HCT116 (cell line): Measurements from ENCODE around the gene TRAPPC4. TPM values are rescaled to one million over a fixed set of nuclear protein-coding genes. Genes with fewer than 3 reads are reported as not detected.

Source experiments
- ATAC-seq: fragments of 200-7000 bp; cut with Tn5 transposase; 2 replicates; pipeline ENCODE4 v1.9.1; 2020; ENCODE audit warnings: mild to moderate bottlenecking, moderate library complexity
- BruUV-seq: library from RNA; stranded (reverse); fragments of 400-500 nt; replicated peaks from 2 replicates; lab custom pipeline; 2021; lab: Mats Ljungman, UMichigan
- CTCF ChIA-PET: fragments of 300-600 bp; sonication (Branson Sonifier 250); formaldehyde crosslinking; loops from one replicate; lab custom pipeline; 2021; ENCODE audit warnings: antibody characterized with exemption; lab: Charles Lee
- POLR2A ChIA-PET: fragments of 300-600, 350-600 bp; sonication (Branson Sonifier 250); formaldehyde crosslinking; loops from one replicate; lab custom pipeline; 2021; ENCODE audit warnings: antibody characterized with exemption; lab: Charles Lee
- RAD21 ChIA-PET, 2 experiments: fragments of 300-600 bp; sonication (Branson Sonifier 250); formaldehyde crosslinking; loops; one replicate each; lab custom pipeline; 2023; ENCODE audit warnings: low total read pairs in 2 of 2; ENCODE audit not compliant: uncharacterized antibody in 2 of 2, unreplicated experiment in 2 of 2, low non-redundant PET in 1 of 2; lab: Charles Lee
- DNase-seq: peaks from one replicate; pipeline ENCODE4 v3.0.0-alpha.2; 2010; ENCODE audit warnings: low read depth, low spot score
- H2AFZ ChIP-seq: fragments of 200-600 bp; shearing (Covaris generic), sonication (generic); 2 replicates; pipeline ENCODE4 v1.6.1; 2017; ENCODE audit warnings: low read depth, mixed run types, mixed read lengths, antibody characterized with exemption, low read length; ENCODE audit not compliant: poor library complexity, severe bottlenecking
- H3K27ac ChIP-seq: 2 replicates; pipeline ENCODE4 v1.5.1; 2012; ENCODE audit warnings: low read depth, low read length
- H3K27me3 ChIP-seq: fragments of 200-600 bp; sonication (generic); 2 replicates; pipeline ENCODE4 v1.6.1; 2016; ENCODE audit warnings: mixed run types, low read length, mixed read lengths; ENCODE audit not compliant: insufficient read depth
- H3K36me3 ChIP-seq, 2 experiments: fragments of 200-500 bp in 1 of 2; fragments of 200-600 bp in 1 of 2; sonication (Bioruptor generic) in 1 of 2; sonication (generic) in 1 of 2; 2 replicates each; pipeline versions ENCODE4 v1.5.1 to v1.6.1; 2014 to 2016; ENCODE audit warnings: low read length in 2 of 2, inconsistent platforms in 1 of 2, mixed read lengths in 1 of 2, mixed run types in 1 of 2; ENCODE audit not compliant: insufficient read depth in 2 of 2, control insufficient read depth in 1 of 2
- H3K4me1 ChIP-seq, 2 experiments: fragments of 200-600 bp in 1 of 2; sonication (generic) in 1 of 2; 2 replicates each; pipeline versions ENCODE4 v1.5.1 to v1.6.1; 2012 to 2017; ENCODE audit warnings: low read length in 2 of 2, inconsistent platforms in 1 of 2, mild to moderate bottlenecking in 1 of 2, mixed read lengths in 1 of 2, mixed run types in 1 of 2, moderate library complexity in 1 of 2; ENCODE audit not compliant: insufficient read depth in 2 of 2, control insufficient read depth in 1 of 2
- H3K4me2 ChIP-seq: fragments of 200-600 bp; sonication (generic); 2 replicates; pipeline ENCODE4 v1.6.1; 2017; ENCODE audit warnings: mixed run types, low read length, mixed read lengths
- H3K4me3 ChIP-seq, 2 experiments: fragments of 200-600 bp in 1 of 2; sonication (generic) in 1 of 2; replicated peaks in 1 of 2; 2 replicates each; pipeline ENCODE4 v1.5.1; 2011 to 2016; ENCODE audit warnings: low read length in 2 of 2, control low read depth in 1 of 2, low read depth in 1 of 2, mild to moderate bottlenecking in 1 of 2, mixed read lengths in 1 of 2, mixed run types in 1 of 2
- H3K79me2 ChIP-seq: fragments of 200-600 bp; sonication (generic); 2 replicates; pipeline ENCODE4 v1.6.1; 2017; ENCODE audit warnings: mild to moderate bottlenecking, mixed run types, low read length, moderate library complexity, mixed read lengths; ENCODE audit not compliant: insufficient read depth
- H3K9ac ChIP-seq: fragments of 200-600 bp; sonication (generic); 2 replicates; pipeline ENCODE4 v1.6.1; 2016; ENCODE audit warnings: low read length, mixed read lengths
- H3K9me2 ChIP-seq: fragments of 200-600 bp; sonication (generic), shearing (Covaris generic); 2 replicates; pipeline ENCODE4 v1.6.1; 2017; ENCODE audit warnings: mixed run types, mild to moderate bottlenecking, moderate library complexity; ENCODE audit not compliant: insufficient read depth
- H3K9me3 ChIP-seq, 2 experiments: fragments of 200-500 bp in 1 of 2; fragments of 200-600 bp in 1 of 2; sonication (Bioruptor generic) in 1 of 2; sonication (generic) in 1 of 2; 2 replicates each; pipeline ENCODE4 v1.6.1; 2014 to 2017; ENCODE audit warnings: low read length in 2 of 2, mixed read lengths in 2 of 2, inconsistent platforms in 1 of 2, low read depth in 1 of 2, mild to moderate bottlenecking in 1 of 2, mixed run types in 1 of 2, moderate library complexity in 1 of 2; ENCODE audit not compliant: control insufficient read depth in 1 of 2, insufficient read depth in 1 of 2
- H4K20me1 ChIP-seq: fragments of 200-600 bp; sonication (generic), shearing (Covaris generic); 2 replicates; pipeline ENCODE4 v1.6.1; 2017; ENCODE audit warnings: mixed run types, mild to moderate bottlenecking, moderate library complexity; ENCODE audit not compliant: insufficient read depth
- ATF3 ChIP-seq: IDR thresholded peaks from 2 replicates; pipeline ENCODE4 v1.6.1; 2012
- CTCF ChIP-seq, 3 experiments: fragments of 200-600 bp in 1 of 3; sonication (generic) in 1 of 3; IDR thresholded peaks in 2 of 3; conservative IDR thresholded peaks in 1 of 3; 2 replicates each; pipeline ENCODE4 v1.5.1; 2012 to 2017; ENCODE audit warnings: low read depth in 2 of 3, low read length in 2 of 3, antibody characterized with exemption in 1 of 3, borderline replicate concordance in 1 of 3, control low read depth in 1 of 3, mild to moderate bottlenecking in 1 of 3, mixed read lengths in 1 of 3, mixed run types in 1 of 3, moderate library complexity in 1 of 3; ENCODE audit not compliant: insufficient read depth in 1 of 3
- EGR1 ChIP-seq: IDR thresholded peaks from 2 replicates; pipeline ENCODE4 v1.6.1; 2012; ENCODE audit warnings: low read depth
- EZH2phosphoT487 ChIP-seq: fragments of 200-600 bp; IDR thresholded peaks from 2 replicates; pipeline ENCODE4 v1.6.1; 2018; ENCODE audit warnings: antibody characterized with exemption, borderline replicate concordance
- JUND ChIP-seq: IDR thresholded peaks from 2 replicates; pipeline ENCODE4 v1.6.1; 2012
- POLR2A ChIP-seq: IDR thresholded peaks from 2 replicates; pipeline ENCODE4 v1.7.0; 2011; ENCODE audit warnings: borderline replicate concordance; ENCODE audit not compliant: insufficient read depth, insufficient read length; ENCODE audit errors: extremely low read depth
- POLR2AphosphoS5 ChIP-seq: IDR thresholded peaks from 2 replicates; pipeline ENCODE4 v1.6.1; 2011; ENCODE audit warnings: mild to moderate bottlenecking, low read depth, low read length, moderate library complexity
- intact Hi-C: fragments of 100-400 bp; cut with micrococcal nuclease; formaldehyde crosslinking; loops from 2 replicates; pipeline ENCODE4 v1.10.0; 2022
- total RNA-seq: library from RNA; stranded (reverse); gene quantifications from one replicate; pipeline ENCODE4 v1.2.1, GENCODE V29; 2021; ENCODE audit not compliant: unreplicated experiment
- TF ChIP-seq, protein P1 (sequence below): IDR thresholded peaks from 2 replicates; pipeline ENCODE4 v1.6.1; 2012; ENCODE audit warnings: low read depth
- TF ChIP-seq, protein P2 (sequence below): IDR thresholded peaks from 2 replicates; pipeline ENCODE4 v1.6.1; 2012

Gene TRAPPC4
- total RNA-seq, 1 experiment from 2014 or later = 61.6 TPM

DNA sequence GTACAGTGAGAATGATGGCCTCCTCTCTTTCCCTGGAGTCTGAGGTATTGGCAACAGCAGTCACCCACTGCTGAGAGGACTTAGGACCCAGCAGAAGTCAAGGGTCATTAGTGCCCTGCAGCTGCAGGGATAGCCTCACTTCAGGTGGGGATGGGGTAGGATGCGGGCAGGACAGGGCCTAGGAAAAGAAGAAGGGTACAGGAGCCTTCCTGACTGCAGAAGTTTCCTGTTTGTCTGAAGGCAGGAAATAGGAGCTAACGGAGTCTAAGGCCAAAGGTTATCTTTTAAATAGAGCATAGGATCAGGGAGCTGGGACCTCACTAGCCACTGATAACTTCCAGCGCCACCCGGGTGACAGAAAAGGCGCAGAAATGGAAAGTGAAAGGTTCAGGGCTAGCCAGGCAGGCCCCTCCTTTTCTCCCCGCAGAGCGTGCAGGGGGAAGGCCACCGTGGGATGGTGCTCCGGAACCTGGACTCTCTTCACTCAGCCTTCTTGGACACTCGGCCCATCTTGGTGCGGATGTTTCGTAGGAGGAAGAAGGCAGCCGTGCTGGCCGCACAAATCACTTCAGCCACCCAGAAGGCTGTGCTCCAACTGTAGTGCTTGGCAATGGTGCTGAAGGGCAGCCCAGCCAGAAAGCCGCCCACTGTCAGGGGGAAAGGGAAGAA is 6.0 kb downstream of the TRAPPC4 start:
- RAD21 ChIA-PET = no interaction called here
- no peak for ATAC-seq
- intact Hi-C loops = no loop called here
- Histone ChIP-seq H3K79me2 (peaks cover 38% of the 10 kb centered on the region), H3K36me3 (peaks cover 21 to 38% of the 10 kb centered on the region in 2 experiments; a peak in 3 of 4 replicates), H3K27me3 (no peaks in the 10 kb centered on the region), H3K27ac (no peak overlapping the region), H2AFZ (no peak overlapping the region), H3K9ac (no peak overlapping the region), H4K20me1 (no peaks in the 10 kb centered on the region), H3K4me1 (peaks cover 12 to 30% of the 10 kb centered on the region in 2 experiments), H3K9me3 (no peaks in the 10 kb centered on the region), H3K4me3 (no peak overlapping the region), H3K9me2 (no peaks in the 10 kb centered on the region), H3K4me2 (no peak overlapping the region)
- CTCF ChIA-PET = no interaction called here
- DNase-seq = no peak
- TF ChIP-seq, protein P1, sequence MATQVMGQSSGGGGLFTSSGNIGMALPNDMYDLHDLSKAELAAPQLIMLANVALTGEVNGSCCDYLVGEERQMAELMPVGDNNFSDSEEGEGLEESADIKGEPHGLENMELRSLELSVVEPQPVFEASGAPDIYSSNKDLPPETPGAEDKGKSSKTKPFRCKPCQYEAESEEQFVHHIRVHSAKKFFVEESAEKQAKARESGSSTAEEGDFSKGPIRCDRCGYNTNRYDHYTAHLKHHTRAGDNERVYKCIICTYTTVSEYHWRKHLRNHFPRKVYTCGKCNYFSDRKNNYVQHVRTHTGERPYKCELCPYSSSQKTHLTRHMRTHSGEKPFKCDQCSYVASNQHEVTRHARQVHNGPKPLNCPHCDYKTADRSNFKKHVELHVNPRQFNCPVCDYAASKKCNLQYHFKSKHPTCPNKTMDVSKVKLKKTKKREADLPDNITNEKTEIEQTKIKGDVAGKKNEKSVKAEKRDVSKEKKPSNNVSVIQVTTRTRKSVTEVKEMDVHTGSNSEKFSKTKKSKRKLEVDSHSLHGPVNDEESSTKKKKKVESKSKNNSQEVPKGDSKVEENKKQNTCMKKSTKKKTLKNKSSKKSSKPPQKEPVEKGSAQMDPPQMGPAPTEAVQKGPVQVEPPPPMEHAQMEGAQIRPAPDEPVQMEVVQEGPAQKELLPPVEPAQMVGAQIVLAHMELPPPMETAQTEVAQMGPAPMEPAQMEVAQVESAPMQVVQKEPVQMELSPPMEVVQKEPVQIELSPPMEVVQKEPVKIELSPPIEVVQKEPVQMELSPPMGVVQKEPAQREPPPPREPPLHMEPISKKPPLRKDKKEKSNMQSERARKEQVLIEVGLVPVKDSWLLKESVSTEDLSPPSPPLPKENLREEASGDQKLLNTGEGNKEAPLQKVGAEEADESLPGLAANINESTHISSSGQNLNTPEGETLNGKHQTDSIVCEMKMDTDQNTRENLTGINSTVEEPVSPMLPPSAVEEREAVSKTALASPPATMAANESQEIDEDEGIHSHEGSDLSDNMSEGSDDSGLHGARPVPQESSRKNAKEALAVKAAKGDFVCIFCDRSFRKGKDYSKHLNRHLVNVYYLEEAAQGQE = no peak
- TF ChIP-seq JUND (no peak), CTCF (IDR thresholded peaks at IDR 0.05 in 2 of 3, conservative IDR thresholded peaks at IDR 0.05 in 1 of 3; ENCODE audit: borderline replicate concordance in 1 of 3, insufficient read depth in 1 of 3, low read depth in 2 of 3, low read length in 2 of 3) (no peak), ATF3 (no peak), POLR2AphosphoS5 (no peak), EZH2phosphoT487 (no peak), POLR2A (no peak), EGR1 (no peak)
- TF ChIP-seq, protein P2, sequence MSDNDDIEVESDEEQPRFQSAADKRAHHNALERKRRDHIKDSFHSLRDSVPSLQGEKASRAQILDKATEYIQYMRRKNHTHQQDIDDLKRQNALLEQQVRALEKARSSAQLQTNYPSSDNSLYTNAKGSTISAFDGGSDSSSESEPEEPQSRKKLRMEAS = no peak
- no TSS peak for BruUV-seq
- POLR2A ChIA-PET = interaction anchor here (0.7 kb wide), 1 partner anchor 61 kb away, joined by 4 read pairs; no protein-coding TSS in a partner anchor
